ENCODE measurements around the gene MYD88.

The MYD88 gene

DNA sequence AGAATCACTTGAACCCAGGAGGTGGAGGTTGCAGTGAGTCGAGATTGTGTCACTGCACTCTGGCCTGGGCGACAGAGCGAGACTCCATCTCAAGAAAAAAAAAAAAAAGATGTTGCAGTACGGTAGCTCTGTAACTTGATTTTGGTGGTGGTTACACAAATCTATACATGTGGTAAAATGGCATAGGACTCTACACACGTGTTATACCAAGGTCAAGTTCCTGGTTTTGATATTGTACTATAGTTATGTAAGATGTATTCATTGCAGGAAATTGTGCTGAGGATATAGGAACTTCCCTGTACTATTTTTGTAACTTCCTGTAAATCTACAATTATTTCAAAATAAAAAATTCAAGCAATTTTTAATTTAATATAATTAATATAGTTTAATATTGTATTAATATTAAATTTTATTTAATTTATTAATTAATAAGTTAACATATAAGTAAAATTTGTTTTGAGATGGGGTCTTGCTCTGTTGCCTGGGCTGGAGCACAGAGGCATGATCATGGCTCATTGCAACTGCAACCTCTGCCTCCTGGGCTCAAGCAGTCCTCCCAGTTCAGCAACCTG lies 9.9 kb downstream of the MYD88 start:
- no peak for DNase-seq (ENCODE audit: low read depth)
- TF ChIP-seq, protein P1, sequence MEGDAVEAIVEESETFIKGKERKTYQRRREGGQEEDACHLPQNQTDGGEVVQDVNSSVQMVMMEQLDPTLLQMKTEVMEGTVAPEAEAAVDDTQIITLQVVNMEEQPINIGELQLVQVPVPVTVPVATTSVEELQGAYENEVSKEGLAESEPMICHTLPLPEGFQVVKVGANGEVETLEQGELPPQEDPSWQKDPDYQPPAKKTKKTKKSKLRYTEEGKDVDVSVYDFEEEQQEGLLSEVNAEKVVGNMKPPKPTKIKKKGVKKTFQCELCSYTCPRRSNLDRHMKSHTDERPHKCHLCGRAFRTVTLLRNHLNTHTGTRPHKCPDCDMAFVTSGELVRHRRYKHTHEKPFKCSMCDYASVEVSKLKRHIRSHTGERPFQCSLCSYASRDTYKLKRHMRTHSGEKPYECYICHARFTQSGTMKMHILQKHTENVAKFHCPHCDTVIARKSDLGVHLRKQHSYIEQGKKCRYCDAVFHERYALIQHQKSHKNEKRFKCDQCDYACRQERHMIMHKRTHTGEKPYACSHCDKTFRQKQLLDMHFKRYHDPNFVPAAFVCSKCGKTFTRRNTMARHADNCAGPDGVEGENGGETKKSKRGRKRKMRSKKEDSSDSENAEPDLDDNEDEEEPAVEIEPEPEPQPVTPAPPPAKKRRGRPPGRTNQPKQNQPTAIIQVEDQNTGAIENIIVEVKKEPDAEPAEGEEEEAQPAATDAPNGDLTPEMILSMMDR (IDR thresholded peaks at IDR 0.05; ENCODE audit: low read depth, low read length, missing control alignments): no peak
- H3K4me3 ChIP-seq (ENCODE audit: low read depth, low read length): no peak overlapping the region
- in situ Hi-C loops (cut with HindIII; ENCODE audit: low sequenced_read_pairs): no loop called here

DNA sequence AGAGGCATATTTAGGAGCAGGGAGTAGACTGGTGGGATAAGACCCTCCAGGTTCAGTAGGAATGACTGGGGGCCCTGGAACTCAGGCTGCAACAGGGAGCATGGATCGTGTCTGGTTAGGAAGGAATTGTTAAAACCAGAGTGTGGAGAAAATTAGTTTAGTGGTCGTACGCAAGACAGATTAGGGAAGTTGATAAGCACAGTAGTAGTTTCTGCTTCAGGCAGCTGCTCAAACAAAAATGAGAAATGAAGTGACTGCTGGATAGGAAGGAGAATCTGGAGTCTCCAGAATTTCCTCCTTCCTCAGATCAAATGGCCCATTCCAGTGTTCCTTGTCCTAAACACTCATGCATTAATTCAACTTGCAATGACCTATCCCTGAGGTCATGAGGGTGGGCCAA lies 11.2 kb downstream of the MYD88 start:
- no peak overlapping the region for H3K4me3 ChIP-seq (ENCODE audit: low read depth, low read length)
- DNase-seq (ENCODE audit: low read depth): no peak
- TF ChIP-seq, protein P1 (IDR thresholded peaks at IDR 0.05; ENCODE audit: low read depth, low read length, missing control alignments): no peak
- in situ Hi-C loops (cut with HindIII; ENCODE audit: low sequenced_read_pairs): no loop called here

DNA sequence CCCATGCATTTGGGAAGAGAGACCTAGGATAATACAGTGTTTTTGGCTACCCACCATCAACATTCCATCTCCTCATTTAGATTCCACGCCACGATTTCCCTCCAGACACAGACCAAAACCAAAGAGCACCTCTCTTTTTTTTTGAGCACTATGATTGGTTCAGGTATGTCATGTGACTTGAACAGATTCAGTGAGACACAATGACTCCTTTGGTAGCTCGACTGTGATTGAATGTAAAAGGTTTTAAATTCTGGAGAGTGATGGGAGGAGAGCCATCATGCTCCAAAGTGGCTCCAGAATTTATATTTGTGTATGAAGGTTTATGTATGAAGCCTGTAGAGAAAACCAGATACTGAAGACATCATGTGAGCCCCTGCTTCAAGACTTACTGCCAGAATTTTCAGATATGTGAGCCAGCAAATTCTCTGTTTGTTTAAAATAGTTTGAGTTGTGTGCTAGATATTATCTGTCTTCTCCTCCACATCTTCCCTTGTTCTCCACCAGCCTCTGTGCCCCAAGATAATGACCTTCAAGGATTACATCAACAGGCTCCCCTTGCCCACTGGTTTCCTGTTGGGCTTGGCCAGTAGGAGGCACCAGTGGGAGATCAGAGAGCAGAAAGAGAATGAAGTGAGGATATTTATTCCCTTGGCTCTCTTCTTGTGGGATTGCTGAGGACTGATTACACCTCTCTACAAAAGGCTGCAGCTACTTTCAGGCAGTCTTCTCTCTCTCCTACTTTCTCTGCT lies 12.5 kb downstream of the MYD88 start:
- TF ChIP-seq, protein P1 (IDR thresholded peaks at IDR 0.05; ENCODE audit: low read depth, low read length, missing control alignments): no peak

DNA sequence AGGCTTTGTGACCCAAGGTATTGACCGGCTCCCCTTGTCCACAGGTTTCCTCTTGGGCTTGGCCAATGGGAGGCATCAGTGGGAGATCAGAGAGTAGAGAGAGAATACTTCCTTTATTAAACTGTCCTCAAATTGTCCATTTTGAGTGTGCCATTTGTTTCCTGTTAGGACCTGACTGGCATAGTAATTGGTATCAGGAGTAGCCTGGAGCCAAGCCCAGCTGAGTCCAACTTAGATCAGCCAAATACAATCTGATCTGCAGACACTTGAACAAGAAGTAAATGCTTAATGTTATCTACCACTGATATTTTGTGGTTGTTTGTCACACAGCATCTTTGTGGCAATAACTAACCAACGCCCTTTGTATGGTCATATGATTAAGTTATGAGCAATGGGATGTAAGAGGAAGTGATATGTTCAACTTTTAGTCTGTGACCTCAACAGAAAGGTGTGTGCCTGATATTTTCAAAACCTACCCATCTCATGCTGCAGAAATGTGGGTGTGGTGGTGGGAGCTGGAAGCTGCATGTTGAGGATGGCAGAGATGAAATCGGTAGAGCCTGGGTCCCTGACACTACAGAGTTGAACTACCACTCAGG lies 13.3 kb downstream of the MYD88 start:
- DNase-seq (ENCODE audit: low read depth): no peak
- H3K4me3 ChIP-seq (ENCODE audit: low read depth, low read length): no peak overlapping the region
- TF ChIP-seq, protein P1 (IDR thresholded peaks at IDR 0.05; ENCODE audit: low read depth, low read length, missing control alignments): no peak
- in situ Hi-C loops (cut with HindIII; ENCODE audit: low sequenced_read_pairs): no loop called here

More for the DNA sequence above, 12.5 kb downstream of the MYD88 start:
- in situ Hi-C loops (cut with HindIII; ENCODE audit: low sequenced_read_pairs): no loop called here
- no peak for DNase-seq (ENCODE audit: low read depth)
- no peak overlapping the region for H3K4me3 ChIP-seq (ENCODE audit: low read depth, low read length)

DNA sequence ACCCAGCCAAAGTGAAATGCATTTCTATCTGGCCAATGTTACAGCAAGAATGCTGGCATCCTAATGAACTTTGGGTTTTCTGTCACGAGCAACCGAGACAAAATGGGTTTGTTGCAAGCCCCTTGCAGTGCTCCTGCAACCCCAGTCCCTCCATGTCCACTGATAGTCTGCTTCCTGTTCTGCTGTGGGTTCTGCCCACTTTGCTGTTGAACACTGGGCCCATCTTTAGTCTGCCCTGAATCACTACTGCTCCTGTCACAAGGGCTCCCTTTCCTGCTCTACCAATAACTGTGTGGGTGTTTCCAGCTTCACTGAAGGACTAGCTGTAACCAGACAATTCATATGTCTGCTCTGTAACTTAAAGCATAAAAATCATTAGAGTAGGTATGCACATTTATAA lies 14.1 kb downstream of the MYD88 start:
- TF ChIP-seq, protein P1 (IDR thresholded peaks at IDR 0.05; ENCODE audit: low read depth, low read length, missing control alignments): no peak
- no peak overlapping the region for H3K4me3 ChIP-seq (ENCODE audit: low read depth, low read length)
- DNase-seq (ENCODE audit: low read depth): no peak
- in situ Hi-C loops (cut with HindIII; ENCODE audit: low sequenced_read_pairs): no loop called here

DNA sequence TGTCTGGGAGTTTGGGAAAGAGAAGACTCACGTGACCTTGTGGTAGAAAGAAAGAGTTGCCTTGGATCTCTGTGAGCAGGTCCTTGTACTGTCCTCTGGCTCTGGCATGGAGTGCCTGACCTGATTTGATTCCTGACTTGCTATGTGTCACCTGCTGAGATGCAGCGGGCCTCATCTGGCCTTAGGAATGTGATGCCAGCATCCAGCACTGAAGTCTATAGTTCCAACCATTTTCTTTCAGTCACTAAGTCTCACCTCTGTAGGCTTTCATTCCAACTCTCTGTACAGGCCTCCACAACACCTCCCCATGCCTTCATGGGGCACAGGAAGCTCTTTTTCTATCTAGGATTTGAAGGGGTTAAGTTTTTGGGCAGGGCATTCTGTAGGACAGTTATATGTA lies 14.8 kb downstream of the MYD88 start:
- DNase-seq (ENCODE audit: low read depth): no peak
- TF ChIP-seq, protein P1 (IDR thresholded peaks at IDR 0.05; ENCODE audit: low read depth, low read length, missing control alignments): no peak
- no peak overlapping the region for H3K4me3 ChIP-seq (ENCODE audit: low read depth, low read length)
- in situ Hi-C loops (cut with HindIII; ENCODE audit: low sequenced_read_pairs): no loop called here

Data from astrocyte of the cerebellum (primary cell).